Neural progenitor cell (in vitro differentiated cells): Measurements from ENCODE around the gene PIM3. TPM values are rescaled to one million over a fixed set of nuclear protein-coding genes. Genes with fewer than 3 reads are reported as not detected.

Experiments used
- DNase-seq: peaks from one replicate; pipeline ENCODE4 v3.0.0-alpha.2; 2016; ENCODE audit warnings: low spot score
- H2AFZ ChIP-seq: fragments of 200-600 bp; sonication (generic); replicated peaks from 2 replicates; pipeline ENCODE4 v1.6.1; 2016; ENCODE audit warnings: antibody characterized with exemption
- H3F3A ChIP-seq: fragments of 200-600 bp; sonication (generic); 2 replicates; pipeline ENCODE4 v1.6.1; 2016; ENCODE audit warnings: antibody characterized with exemption, low read depth
- H3K27ac ChIP-seq: fragments of 200-600 bp; sonication (generic); 2 replicates; pipeline ENCODE4 v1.5.1; 2016; ENCODE audit warnings: mild to moderate bottlenecking
- H3K27me3 ChIP-seq: fragments of 200-600 bp; sonication (generic); 2 replicates; pipeline ENCODE4 v1.6.1; 2016; ENCODE audit warnings: mild to moderate bottlenecking, moderate library complexity
- H3K36me3 ChIP-seq: fragments of 200-600 bp; sonication (generic); 2 replicates; pipeline ENCODE4 v1.5.1; 2016
- H3K4me1 ChIP-seq: fragments of 200-600 bp; sonication (generic); 2 replicates; pipeline ENCODE4 v1.6.1; 2016; ENCODE audit warnings: mixed run types
- H3K4me2 ChIP-seq: fragments of 200-600 bp; sonication (generic); 2 replicates; pipeline ENCODE4 v1.6.1; 2016
- H3K4me3 ChIP-seq: fragments of 200-600 bp; sonication (generic); 2 replicates; pipeline ENCODE4 v1.5.1; 2016
- H3K79me2 ChIP-seq: fragments of 200-600 bp; sonication (generic); 2 replicates; pipeline ENCODE4 v1.6.1; 2016; ENCODE audit warnings: low read depth
- H3K9ac ChIP-seq: fragments of 200-600 bp; sonication (generic); 2 replicates; pipeline ENCODE4 v1.6.1; 2016
- H3K9me3 ChIP-seq: fragments of 200-600 bp; sonication (generic); 2 replicates; pipeline ENCODE4 v1.5.1; 2016; ENCODE audit warnings: low read depth
- H4K20me1 ChIP-seq: fragments of 200-600 bp; sonication (generic); 2 replicates; pipeline ENCODE4 v1.6.1; 2016; ENCODE audit warnings: low read depth
- H3K27ac Mint-ChIP-seq: 3 replicates; pipeline ENCODE4 v1.8.0; 2021; ENCODE audit warnings: mixed read lengths
- H3K27me3 Mint-ChIP-seq: 2 replicates; pipeline ENCODE4 v1.8.0; 2022; ENCODE audit warnings: low read depth, mild to moderate bottlenecking, inconsistent platforms, moderate library complexity, mixed read lengths; ENCODE audit not compliant: insufficient read depth
- H3K36me3 Mint-ChIP-seq: 3 replicates; pipeline ENCODE4 v1.8.0; 2021; ENCODE audit warnings: mixed read lengths
- H3K4me1 Mint-ChIP-seq: 3 replicates; pipeline ENCODE4 v1.8.0; 2021; ENCODE audit warnings: mixed read lengths
- H3K4me3 Mint-ChIP-seq: 3 replicates; pipeline ENCODE4 v1.8.0; 2021; ENCODE audit warnings: mild to moderate bottlenecking, moderate library complexity, mixed read lengths
- H3K9me3 Mint-ChIP-seq: 3 replicates; pipeline ENCODE4 v1.8.0; 2020; ENCODE audit warnings: mixed read lengths
- CTCF ChIP-seq: fragments of 200-600 bp; sonication (generic); IDR thresholded peaks from 2 replicates; pipeline ENCODE4 v1.5.1; 2017; ENCODE audit warnings: antibody characterized with exemption, mild to moderate bottlenecking
- EZH2 ChIP-seq: fragments of 200-600 bp; sonication (generic); IDR thresholded peaks from 2 replicates; pipeline ENCODE4 v1.6.1; 2017; ENCODE audit warnings: antibody characterized with exemption, mild to moderate bottlenecking, moderate library complexity
- EZH2phosphoT487 ChIP-seq: fragments of 200-600 bp; sonication (generic); IDR thresholded peaks from 2 replicates; pipeline ENCODE4 v1.6.1; 2017; ENCODE audit warnings: antibody characterized with exemption
- total RNA-seq: library from RNA; depleted of rRNA; stranded (reverse); fragments of >200 nt; gene quantifications from 2 replicates; pipeline ENCODE4 v1.2.3, GENCODE V29; 2015; ENCODE audit warnings: low replicate concordance

The PIM3 gene
- total RNA-seq, 1 donor from 2014 or later: 15.1 TPM

GRCh38 chr22:50004918-50005317, 44.3 kb downstream of the PIM3 start:
- H3K4me2 ChIP-seq: no peak overlapping the region
- H3K27me3 ChIP-seq: peaks cover 42% of the 10 kb centered on the region
- no peaks in the 10 kb centered on the region for H3K79me2 ChIP-seq
- peaks cover 22% of the 10 kb centered on the region for H3F3A ChIP-seq
- H3K4me3 Mint-ChIP-seq: no peak overlapping the region
- H3K9me3 ChIP-seq: no peaks in the 10 kb centered on the region
- H2AFZ ChIP-seq: no peak overlapping the region
- H3K9ac ChIP-seq: no peak overlapping the region
- H3K4me3 ChIP-seq: no peak overlapping the region
- H3K36me3 ChIP-seq: no peaks in the 10 kb centered on the region
- peaks cover 22% of the 10 kb centered on the region for H3K4me1 Mint-ChIP-seq
- H3K36me3 Mint-ChIP-seq: no peaks in the 10 kb centered on the region
- H3K27ac ChIP-seq: no peak overlapping the region
- H3K4me1 ChIP-seq: peaks cover 14% of the 10 kb centered on the region
- no peaks in the 10 kb centered on the region for H4K20me1 ChIP-seq
- no peak for DNase-seq
- H3K27me3 Mint-ChIP-seq: peaks cover 27% of the 10 kb centered on the region
- TF ChIP-seq EZH2phosphoT487: no peak
- TF ChIP-seq EZH2: no peak
- TF ChIP-seq CTCF: no peak
- no peak overlapping the region for H3K27ac Mint-ChIP-seq
- no peaks in the 10 kb centered on the region for H3K9me3 Mint-ChIP-seq

GRCh38 chr22:50007057-50007511, 46.5 kb downstream of the PIM3 start:
- Histone ChIP-seq H3K36me3 (no peaks in the 10 kb centered on the region), H3K4me1 (peaks cover 11% of the 10 kb centered on the region), H3K27me3 (peaks cover 45% of the 10 kb centered on the region), H3K9me3 (no peaks in the 10 kb centered on the region), H3K4me2 (no peak overlapping the region), H2AFZ (no peak overlapping the region), H4K20me1 (no peaks in the 10 kb centered on the region), H3K27ac (no peak overlapping the region), H3K79me2 (no peaks in the 10 kb centered on the region), H3K4me3 (no peak overlapping the region), H3K9ac (no peak overlapping the region), H3F3A (peaks cover 14% of the 10 kb centered on the region)
- H3K4me1 Mint-ChIP-seq: peaks cover 14% of the 10 kb centered on the region
- peaks cover 32% of the 10 kb centered on the region for H3K27me3 Mint-ChIP-seq
- H3K27ac Mint-ChIP-seq: no peak overlapping the region
- no peaks in the 10 kb centered on the region for H3K36me3 Mint-ChIP-seq
- no peak for TF ChIP-seq CTCF
- no peak for TF ChIP-seq EZH2phosphoT487
- no peak for TF ChIP-seq EZH2
- DNase-seq: no peak
- peaks cover 2% of the 10 kb centered on the region for H3K9me3 Mint-ChIP-seq
- H3K4me3 Mint-ChIP-seq: no peak overlapping the region

GRCh38 chr22:50008151-50009040, 47.8 kb downstream of the PIM3 start:
- Mint-ChIP-seq H3K4me1 (peaks cover 7% of the 10 kb centered on the region), H3K27me3 (peaks cover 33% of the 10 kb centered on the region), H3K36me3 (no peaks in the 10 kb centered on the region), H3K27ac (no peak overlapping the region), H3K9me3 (peaks cover 2% of the 10 kb centered on the region), H3K4me3 (no peak overlapping the region)
- peaks cover 58% of the 10 kb centered on the region for H3K27me3 ChIP-seq
- H3K79me2 ChIP-seq: no peaks in the 10 kb centered on the region
- H3K27ac ChIP-seq: no peak overlapping the region
- no peak overlapping the region for H3K4me2 ChIP-seq
- no peak for DNase-seq
- H3K9ac ChIP-seq: no peak overlapping the region
- H3K4me1 ChIP-seq: peaks cover 9% of the 10 kb centered on the region
- H3F3A ChIP-seq: peaks cover 4% of the 10 kb centered on the region
- H3K4me3 ChIP-seq: no peak overlapping the region
- H3K36me3 ChIP-seq: no peaks in the 10 kb centered on the region
- no peaks in the 10 kb centered on the region for H4K20me1 ChIP-seq
- no peaks in the 10 kb centered on the region for H3K9me3 ChIP-seq
- TF ChIP-seq EZH2 (no peak), EZH2phosphoT487 (no peak), CTCF (no peak)
- no peak overlapping the region for H2AFZ ChIP-seq
